ENCODE measurements around the gene CIDEC. TPM values are rescaled to one million over a fixed set of nuclear protein-coding genes. Genes with fewer than 3 reads are reported as not detected.

CIDEC gene
- total and polyA plus RNA-seq, 2 experiments from 2014 or later, result not detected

DNA sequence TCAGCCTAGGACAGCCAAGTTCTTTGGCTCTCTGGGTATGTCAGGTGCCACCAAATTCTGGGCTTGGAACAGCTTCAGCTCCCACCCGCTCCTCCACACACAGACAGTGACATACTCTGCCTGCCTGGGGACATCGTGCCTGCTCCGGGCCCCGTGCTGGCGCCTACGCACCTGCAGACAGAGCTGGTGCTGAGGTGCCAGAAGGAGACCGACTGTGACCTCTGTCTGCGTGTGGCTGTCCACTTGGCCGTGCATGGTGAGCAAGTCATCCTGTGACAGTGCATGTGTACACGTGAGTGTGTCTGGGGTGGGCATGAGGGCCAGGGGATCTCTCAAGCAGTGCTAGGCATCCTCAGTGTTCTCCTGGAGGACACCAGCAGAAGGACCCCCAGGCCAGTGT, 37.8 kb upstream of the CIDEC start:
- H3K27ac ChIP-seq (ENCODE audit: low read depth), result no peak overlapping the region
- H3K4me3 Mint-ChIP-seq, result 0 out of 3 replicates have a peak overlapping the region, but pooled peaks have one; percentile 17
- peaks cover 17% of the 10 kb centered on the region for H3K4me1 ChIP-seq (ENCODE audit: insufficient read depth)

DNA sequence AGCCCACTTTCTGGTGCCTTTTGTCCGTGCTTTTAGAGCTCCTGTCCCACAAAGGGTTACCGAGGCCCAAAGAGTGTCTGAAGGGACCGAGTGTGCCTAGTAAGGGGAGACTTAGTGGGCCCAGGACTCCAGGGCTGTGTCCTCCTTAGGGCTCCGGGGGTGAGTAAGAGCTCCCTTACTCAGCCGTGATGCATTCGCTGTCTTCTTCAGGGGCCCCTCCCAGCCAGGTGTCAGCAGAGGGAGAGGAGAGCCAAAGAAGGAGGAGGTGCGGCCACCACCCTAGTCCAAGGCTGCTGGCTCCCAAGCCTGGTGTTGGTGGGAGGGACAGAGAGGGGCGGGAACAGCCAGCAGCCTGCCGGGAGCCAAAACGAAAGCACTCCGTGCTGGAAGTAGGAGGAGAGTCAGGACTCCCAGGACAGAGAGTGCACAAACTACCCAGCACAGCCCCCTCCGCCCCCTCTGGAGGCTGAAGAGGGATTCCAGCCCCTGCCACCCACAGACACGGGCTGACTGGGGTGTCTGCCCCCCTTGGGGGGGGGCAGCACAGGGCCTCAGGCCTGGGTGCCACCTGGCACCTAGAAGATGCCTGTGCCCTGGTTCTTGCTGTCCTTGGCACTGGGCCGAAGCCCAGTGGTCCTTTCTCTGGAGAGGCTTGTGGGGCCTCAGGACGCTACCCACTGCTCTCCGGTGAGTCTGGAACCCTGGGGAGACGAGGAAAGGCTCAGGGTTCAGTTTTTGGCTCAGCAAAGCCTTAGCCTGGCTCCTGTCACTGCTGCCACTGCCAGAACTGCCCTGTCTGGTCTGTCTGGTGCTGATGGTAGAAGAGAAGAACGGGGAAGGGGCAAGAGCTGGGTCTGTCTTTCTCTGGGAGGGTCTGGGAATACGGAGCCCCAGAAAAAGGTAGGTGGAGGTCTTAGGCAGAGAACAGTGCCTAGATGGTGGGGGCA, 37.0 kb upstream of the CIDEC start, which contains the start of gene IL17RC:
TSS of gene IL17RC (plus strand) at position 365 of the 947 bp plus-strand sequence. CDS start at position 583, 218 bp downstream.
- peak within 1 kb of the TSS; percentile 91 for H3K4me2 ChIP-seq
- TF ChIP-seq STAT1 (IDR thresholded peaks at IDR 0.05; ENCODE audit: unreplicated experiment) (no peak), POLR2AphosphoS5 (IDR thresholded peaks at IDR 0.05; ENCODE audit: low read depth) (peak; percentile 60), CREB1 (CRISPR knock-in tag; IDR thresholded peaks at IDR 0.05; ENCODE audit: low read depth) (no peak)
- TF ChIP-seq, protein P1, sequence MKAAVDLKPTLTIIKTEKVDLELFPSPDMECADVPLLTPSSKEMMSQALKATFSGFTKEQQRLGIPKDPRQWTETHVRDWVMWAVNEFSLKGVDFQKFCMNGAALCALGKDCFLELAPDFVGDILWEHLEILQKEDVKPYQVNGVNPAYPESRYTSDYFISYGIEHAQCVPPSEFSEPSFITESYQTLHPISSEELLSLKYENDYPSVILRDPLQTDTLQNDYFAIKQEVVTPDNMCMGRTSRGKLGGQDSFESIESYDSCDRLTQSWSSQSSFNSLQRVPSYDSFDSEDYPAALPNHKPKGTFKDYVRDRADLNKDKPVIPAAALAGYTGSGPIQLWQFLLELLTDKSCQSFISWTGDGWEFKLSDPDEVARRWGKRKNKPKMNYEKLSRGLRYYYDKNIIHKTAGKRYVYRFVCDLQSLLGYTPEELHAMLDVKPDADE (IDR thresholded peaks at IDR 0.05), result no peak
- TF ChIP-seq, protein P2, sequence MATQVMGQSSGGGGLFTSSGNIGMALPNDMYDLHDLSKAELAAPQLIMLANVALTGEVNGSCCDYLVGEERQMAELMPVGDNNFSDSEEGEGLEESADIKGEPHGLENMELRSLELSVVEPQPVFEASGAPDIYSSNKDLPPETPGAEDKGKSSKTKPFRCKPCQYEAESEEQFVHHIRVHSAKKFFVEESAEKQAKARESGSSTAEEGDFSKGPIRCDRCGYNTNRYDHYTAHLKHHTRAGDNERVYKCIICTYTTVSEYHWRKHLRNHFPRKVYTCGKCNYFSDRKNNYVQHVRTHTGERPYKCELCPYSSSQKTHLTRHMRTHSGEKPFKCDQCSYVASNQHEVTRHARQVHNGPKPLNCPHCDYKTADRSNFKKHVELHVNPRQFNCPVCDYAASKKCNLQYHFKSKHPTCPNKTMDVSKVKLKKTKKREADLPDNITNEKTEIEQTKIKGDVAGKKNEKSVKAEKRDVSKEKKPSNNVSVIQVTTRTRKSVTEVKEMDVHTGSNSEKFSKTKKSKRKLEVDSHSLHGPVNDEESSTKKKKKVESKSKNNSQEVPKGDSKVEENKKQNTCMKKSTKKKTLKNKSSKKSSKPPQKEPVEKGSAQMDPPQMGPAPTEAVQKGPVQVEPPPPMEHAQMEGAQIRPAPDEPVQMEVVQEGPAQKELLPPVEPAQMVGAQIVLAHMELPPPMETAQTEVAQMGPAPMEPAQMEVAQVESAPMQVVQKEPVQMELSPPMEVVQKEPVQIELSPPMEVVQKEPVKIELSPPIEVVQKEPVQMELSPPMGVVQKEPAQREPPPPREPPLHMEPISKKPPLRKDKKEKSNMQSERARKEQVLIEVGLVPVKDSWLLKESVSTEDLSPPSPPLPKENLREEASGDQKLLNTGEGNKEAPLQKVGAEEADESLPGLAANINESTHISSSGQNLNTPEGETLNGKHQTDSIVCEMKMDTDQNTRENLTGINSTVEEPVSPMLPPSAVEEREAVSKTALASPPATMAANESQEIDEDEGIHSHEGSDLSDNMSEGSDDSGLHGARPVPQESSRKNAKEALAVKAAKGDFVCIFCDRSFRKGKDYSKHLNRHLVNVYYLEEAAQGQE (IDR thresholded peaks at IDR 0.05; ENCODE audit: unreplicated experiment), result no peak
- TF ChIP-seq, protein P3, sequence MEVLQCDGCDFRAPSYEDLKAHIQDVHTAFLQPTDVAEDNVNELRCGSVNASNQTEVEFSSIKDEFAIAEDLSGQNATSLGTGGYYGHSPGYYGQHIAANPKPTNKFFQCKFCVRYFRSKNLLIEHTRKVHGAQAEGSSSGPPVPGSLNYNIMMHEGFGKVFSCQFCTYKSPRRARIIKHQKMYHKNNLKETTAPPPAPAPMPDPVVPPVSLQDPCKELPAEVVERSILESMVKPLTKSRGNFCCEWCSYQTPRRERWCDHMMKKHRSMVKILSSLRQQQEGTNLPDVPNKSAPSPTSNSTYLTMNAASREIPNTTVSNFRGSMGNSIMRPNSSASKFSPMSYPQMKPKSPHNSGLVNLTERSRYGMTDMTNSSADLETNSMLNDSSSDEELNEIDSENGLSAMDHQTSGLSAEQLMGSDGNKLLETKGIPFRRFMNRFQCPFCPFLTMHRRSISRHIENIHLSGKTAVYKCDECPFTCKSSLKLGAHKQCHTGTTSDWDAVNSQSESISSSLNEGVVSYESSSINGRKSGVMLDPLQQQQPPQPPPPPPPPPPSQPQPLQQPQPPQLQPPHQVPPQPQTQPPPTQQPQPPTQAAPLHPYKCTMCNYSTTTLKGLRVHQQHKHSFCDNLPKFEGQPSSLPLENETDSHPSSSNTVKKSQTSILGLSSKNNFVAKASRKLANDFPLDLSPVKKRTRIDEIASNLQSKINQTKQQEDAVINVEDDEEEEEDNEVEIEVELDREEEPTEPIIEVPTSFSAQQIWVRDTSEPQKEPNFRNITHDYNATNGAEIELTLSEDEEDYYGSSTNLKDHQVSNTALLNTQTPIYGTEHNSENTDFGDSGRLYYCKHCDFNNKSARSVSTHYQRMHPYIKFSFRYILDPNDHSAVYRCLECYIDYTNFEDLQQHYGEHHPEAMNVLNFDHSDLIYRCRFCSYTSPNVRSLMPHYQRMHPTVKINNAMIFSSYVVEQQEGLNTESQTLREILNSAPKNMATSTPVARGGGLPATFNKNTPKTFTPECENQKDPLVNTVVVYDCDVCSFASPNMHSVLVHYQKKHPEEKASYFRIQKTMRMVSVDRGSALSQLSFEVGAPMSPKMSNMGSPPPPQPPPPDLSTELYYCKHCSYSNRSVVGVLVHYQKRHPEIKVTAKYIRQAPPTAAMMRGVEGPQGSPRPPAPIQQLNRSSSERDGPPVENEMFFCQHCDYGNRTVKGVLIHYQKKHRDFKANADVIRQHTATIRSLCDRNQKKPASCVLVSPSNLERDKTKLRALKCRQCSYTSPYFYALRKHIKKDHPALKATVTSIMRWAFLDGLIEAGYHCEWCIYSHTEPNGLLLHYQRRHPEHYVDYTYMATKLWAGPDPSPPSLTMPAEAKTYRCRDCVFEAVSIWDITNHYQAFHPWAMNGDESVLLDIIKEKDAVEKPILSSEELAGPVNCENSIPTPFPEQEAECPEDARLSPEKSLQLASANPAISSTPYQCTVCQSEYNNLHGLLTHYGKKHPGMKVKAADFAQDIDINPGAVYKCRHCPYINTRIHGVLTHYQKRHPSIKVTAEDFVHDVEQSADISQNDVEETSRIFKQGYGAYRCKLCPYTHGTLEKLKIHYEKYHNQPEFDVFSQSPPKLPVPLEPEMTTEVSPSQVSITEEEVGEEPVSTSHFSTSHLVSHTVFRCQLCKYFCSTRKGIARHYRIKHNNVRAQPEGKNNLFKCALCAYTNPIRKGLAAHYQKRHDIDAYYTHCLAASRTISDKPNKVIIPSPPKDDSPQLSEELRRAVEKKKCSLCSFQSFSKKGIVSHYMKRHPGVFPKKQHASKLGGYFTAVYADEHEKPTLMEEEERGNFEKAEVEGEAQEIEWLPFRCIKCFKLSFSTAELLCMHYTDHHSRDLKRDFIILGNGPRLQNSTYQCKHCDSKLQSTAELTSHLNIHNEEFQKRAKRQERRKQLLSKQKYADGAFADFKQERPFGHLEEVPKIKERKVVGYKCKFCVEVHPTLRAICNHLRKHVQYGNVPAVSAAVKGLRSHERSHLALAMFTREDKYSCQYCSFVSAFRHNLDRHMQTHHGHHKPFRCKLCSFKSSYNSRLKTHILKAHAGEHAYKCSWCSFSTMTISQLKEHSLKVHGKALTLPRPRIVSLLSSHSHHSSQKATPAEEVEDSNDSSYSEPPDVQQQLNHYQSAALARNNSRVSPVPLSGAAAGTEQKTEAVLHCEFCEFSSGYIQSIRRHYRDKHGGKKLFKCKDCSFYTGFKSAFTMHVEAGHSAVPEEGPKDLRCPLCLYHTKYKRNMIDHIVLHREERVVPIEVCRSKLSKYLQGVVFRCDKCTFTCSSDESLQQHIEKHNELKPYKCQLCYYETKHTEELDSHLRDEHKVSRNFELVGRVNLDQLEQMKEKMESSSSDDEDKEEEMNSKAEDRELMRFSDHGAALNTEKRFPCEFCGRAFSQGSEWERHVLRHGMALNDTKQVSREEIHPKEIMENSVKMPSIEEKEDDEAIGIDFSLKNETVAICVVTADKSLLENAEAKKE (CRISPR knock-in tag; IDR thresholded peaks at IDR 0.05), result no peak

More for the DNA sequence above, 37.8 kb upstream of the CIDEC start:
- DNase-seq (ENCODE audit: low spot score), result no peak
- Mint-ChIP-seq H3K27ac (no peak overlapping the region), H3K36me3 (ENCODE audit: low read depth) (peaks cover 4% of the 10 kb centered on the region; the same call in 1 of the 3 replicates), H3K27me3 (ENCODE audit: insufficient read depth, low read depth, poor library complexity) (peaks cover 8% of the 10 kb centered on the region), H3K4me1 (peaks cover 16% of the 10 kb centered on the region), H3K9me3 (no peaks in the 10 kb centered on the region)
- ATAC-seq, result no peak
- no peaks in the 10 kb centered on the region for H3K36me3 ChIP-seq (ENCODE audit: insufficient read depth)
- H3K4me3 ChIP-seq, result no peak overlapping the region
- H3K79me2 ChIP-seq (replicated peaks; ENCODE audit: insufficient read depth), result no peaks in the 10 kb centered on the region
- 0 out of 2 replicates have a peak, but pooled peaks cover 5% of the 10 kb centered on the region for H3F3A ChIP-seq (replicated peaks; ENCODE audit: low read depth)
- H4K20me1 ChIP-seq (replicated peaks; ENCODE audit: insufficient read depth), result no peaks in the 10 kb centered on the region
- H3K9me2 ChIP-seq (ENCODE audit: insufficient read depth), result no peaks in the 10 kb centered on the region
- peak overlapping the region; percentile 84; the same call in 1 of the 2 replicates for H3K4me2 ChIP-seq
- no peak overlapping the region for H2AFZ ChIP-seq
- peaks cover 12% of the 10 kb centered on the region; the same call in 1 of the 2 replicates for H3K27me3 ChIP-seq (ENCODE audit: insufficient read depth)
- no peak for TF ChIP-seq ZNF331 (CRISPR knock-in tag; IDR thresholded peaks at IDR 0.05; ENCODE audit: low read depth)

More for the DNA sequence above, 37.0 kb upstream of the CIDEC start, which contains the start of gene IL17RC:
- Mint-ChIP-seq H3K27ac (no peak within 1 kb of the TSS), H3K36me3 (ENCODE audit: low read depth) (peaks cover 6% of the 10 kb centered on the region), H3K9me3 (peaks cover 6% of the 10 kb centered on the region), H3K27me3 (ENCODE audit: insufficient read depth, low read depth, poor library complexity) (peaks cover 8% of the 10 kb centered on the region), H3K4me3 (peak within 1 kb of the TSS; percentile 77), H3K4me1 (peaks cover 16% of the 10 kb centered on the region)
- DNase-seq (ENCODE audit: low spot score) (peak; percentile 91), ATAC-seq (peak; percentile 78)
- Histone ChIP-seq H3K27ac (ENCODE audit: low read depth) (no peak within 1 kb of the TSS), H3K79me2 (replicated peaks; ENCODE audit: insufficient read depth) (no peaks in the 10 kb centered on the region), H3K4me1 (ENCODE audit: insufficient read depth) (peaks cover 17% of the 10 kb centered on the region), H3K9me2 (ENCODE audit: insufficient read depth) (0 out of 2 replicates have a peak, but pooled peaks cover 4% of the 10 kb centered on the region), H3K36me3 (ENCODE audit: insufficient read depth) (no peaks in the 10 kb centered on the region), H2AFZ (peak within 1 kb of the TSS; percentile 86), H3K4me3 (peak within 1 kb of the TSS; percentile 72), H3K27me3 (ENCODE audit: insufficient read depth) (peaks cover 12% of the 10 kb centered on the region; the same call in 1 of the 2 replicates), H3F3A (replicated peaks; ENCODE audit: low read depth) (0 out of 2 replicates have a peak, but pooled peaks cover 5% of the 10 kb centered on the region), H4K20me1 (replicated peaks; ENCODE audit: insufficient read depth) (no peaks in the 10 kb centered on the region)

Data from GM23338 (cell line).